ENCODE data around the gene DLG5.

The DLG5 gene

DNA sequence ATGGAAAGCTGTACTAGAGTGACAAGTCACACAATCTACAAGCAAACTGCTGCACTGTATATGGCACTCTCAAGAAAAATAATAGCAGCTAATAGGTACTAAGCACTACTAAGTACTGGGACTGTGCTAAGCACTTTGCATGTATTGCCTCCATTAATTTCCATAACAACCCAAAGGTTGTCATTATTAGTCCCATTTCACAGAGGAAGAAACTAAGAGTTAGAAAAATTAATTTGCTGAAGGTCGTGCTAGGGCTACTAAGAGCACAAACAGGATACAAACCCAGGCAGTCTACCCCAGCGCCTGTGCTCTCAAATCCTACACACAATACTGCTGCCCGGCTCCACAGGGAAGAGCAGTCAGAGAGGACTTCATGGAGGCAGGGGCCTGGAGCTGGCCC lies 51.7 kb downstream of the DLG5 start:
- Mint-ChIP-seq H3K27ac (no peak overlapping the region), H3K36me3 (no peaks in the 10 kb centered on the region), H3K4me3 (no peak overlapping the region), H3K4me1 (ENCODE audit: low read depth) (peaks cover 22% of the 10 kb centered on the region), H3K27me3 (no peaks in the 10 kb centered on the region), H3K9me3 (ENCODE audit: low read depth) (no peaks in the 10 kb centered on the region)

DNA sequence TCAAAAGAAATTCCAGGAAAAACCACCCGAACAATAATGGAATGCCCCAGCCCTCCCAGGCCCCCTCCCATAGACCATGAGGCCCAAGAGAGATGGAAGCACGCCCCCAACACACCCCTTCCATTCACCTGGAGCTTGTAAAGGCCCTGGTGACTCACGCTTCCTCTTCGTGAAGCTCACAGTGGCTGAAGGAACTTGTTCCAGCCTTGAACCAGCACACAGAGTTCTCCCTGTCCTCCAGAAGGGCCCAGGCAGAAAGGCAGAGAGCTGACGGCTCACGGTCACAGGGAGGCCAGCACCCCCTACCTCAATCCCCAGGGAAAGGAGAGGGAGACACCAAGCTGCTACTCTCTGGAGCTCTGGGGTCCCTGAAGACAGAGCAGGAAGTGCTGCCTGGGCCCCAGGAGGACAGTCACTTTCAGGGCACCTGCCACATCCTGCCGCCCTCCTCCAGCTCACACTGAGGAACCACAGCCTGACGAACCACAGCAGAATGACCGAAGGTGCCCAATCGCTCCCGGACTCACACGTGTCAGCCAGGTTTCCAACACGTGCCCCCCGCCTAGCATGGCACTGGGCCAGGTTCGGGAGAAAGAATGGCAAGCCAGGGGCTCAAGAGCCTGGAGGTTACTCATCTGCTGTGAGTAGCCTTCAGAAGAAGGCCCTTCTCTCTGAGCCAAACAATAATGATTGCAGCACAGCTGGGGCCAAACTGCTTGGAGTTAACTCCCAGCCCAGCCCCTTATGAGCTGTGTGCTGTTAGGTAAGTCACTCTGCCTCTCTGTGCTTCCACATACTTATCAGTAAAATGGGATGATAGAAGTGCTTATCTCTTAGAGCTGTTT lies 52.8 kb downstream of the DLG5 start:
- H3K27ac Mint-ChIP-seq, result peak overlapping the region; percentile 64
- peaks cover 22% of the 10 kb centered on the region for H3K4me1 Mint-ChIP-seq (ENCODE audit: low read depth)
- no peak overlapping the region for H3K4me3 Mint-ChIP-seq
- no peaks in the 10 kb centered on the region for H3K9me3 Mint-ChIP-seq (ENCODE audit: low read depth)
- no peaks in the 10 kb centered on the region for H3K27me3 Mint-ChIP-seq
- no peaks in the 10 kb centered on the region for H3K36me3 Mint-ChIP-seq

DNA sequence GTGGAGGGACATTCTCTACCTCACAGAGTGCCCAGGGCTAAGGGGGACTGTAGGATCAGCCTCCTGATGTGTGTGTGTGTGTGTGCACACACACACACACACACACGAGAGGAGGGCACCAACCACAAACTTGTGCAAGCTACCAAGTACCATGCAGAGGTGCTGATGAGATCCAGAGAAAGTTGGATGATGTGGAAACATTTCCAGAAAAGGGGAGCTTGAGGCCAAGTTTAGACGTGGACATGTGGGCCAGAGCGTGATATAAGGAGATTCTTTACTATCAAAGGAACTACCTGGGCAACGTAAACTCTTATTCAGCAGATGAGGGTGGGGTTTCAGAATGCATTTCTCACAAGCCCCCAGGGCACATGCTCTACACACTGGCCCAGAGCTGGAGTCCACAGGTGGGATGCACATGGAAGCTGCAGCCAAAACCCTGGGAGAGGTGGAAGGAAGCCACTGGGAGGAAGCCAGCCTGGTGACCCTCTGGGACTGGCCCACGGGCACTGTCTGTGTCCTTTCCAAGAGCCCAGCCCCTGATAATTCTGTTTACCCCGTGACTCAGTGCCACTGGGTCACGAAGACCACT lies 53.5 kb downstream of the DLG5 start:
- Mint-ChIP-seq H3K27me3 (no peaks in the 10 kb centered on the region), H3K9me3 (ENCODE audit: low read depth) (no peaks in the 10 kb centered on the region), H3K4me3 (no peak overlapping the region), H3K4me1 (ENCODE audit: low read depth) (peaks cover 19% of the 10 kb centered on the region), H3K27ac (peak overlapping the region; percentile 41), H3K36me3 (no peaks in the 10 kb centered on the region)

DNA sequence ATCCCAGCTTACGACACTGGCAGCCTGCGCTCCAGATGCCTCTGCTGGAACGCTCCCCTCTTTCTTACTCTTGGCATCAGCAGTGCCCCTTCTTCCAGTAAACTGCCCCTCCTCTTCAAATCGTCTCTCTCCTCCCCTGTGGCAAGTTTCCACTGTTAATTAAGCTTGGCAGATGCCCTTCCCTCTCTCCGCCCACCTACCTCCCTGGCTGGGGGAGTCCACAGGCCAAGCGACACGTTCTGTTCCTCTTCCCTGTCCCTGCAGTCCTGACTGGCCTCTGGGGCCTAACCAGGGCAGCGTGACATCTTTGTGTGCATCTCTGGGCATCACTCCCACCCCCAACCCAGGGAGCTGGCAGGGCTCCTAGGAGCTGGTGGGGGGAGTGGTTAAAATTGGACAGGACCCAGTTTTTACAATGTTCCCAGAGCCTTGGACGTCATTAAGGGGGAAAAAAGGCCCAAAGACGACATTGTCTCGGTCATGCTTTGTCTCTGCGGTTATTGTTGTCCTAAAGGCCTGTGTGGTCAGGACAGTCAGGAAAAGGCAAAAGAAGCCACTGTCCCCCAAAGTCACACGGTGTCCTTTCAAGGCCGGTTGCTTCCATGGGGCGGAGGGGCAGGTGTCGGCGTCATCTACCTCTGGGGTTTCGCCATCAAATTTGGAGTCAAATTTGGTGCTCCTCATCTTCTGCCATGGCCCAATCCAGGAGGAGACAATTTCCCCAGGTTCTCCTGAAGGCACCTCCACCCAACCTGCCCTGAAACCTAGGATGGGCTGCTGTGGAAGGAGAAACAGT lies 54.2 kb downstream of the DLG5 start:
- no peak overlapping the region for H3K4me3 Mint-ChIP-seq
- H3K9me3 Mint-ChIP-seq (ENCODE audit: low read depth), result no peaks in the 10 kb centered on the region
- H3K27me3 Mint-ChIP-seq, result no peaks in the 10 kb centered on the region
- H3K36me3 Mint-ChIP-seq, result no peaks in the 10 kb centered on the region
- no peak overlapping the region for H3K27ac Mint-ChIP-seq
- H3K4me1 Mint-ChIP-seq (ENCODE audit: low read depth), result peaks cover 14% of the 10 kb centered on the region

DNA sequence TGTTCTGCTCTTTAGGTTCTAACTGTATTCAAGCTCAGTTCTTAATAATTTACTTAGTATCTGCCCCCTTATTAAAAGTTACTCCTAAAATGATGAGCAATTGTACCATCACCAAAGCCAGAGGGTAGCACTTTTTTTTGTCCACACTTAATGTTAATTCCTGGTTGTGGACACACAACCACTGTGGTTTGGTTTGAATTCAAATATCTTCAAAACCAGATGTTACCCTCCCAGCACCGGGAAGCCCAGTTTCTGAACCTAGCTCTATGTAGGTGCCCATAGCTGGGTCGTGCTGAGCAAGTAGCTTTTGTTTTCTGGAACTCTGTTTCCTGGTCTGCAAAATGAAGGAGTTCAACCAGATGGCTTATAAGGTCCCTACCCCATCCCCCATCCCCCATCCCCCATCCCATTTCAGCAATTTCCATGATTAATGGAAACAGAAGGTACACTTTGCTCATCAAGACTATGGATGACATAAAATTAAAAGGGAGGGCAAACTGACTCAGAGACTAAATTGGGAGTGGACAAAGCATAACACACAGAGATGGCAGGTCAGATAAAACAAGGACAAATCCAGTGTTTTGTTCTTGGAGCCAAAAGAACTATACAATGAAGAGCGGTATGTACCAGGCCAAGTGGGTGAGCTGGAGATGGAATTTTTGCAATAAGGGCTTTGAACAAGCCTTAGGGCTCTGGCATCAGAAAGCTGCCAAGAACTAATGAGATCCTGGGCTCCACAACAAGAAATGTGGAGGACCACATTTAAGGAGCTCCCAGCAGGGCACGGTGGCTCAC lies 56.7 kb downstream of the DLG5 start:
- H3K4me3 Mint-ChIP-seq, result no peak overlapping the region
- H3K4me1 Mint-ChIP-seq (ENCODE audit: low read depth), result peaks cover 14% of the 10 kb centered on the region
- no peaks in the 10 kb centered on the region for H3K36me3 Mint-ChIP-seq
- H3K27me3 Mint-ChIP-seq, result no peaks in the 10 kb centered on the region
- H3K9me3 Mint-ChIP-seq (ENCODE audit: low read depth), result no peaks in the 10 kb centered on the region
- no peak overlapping the region for H3K27ac Mint-ChIP-seq

DNA sequence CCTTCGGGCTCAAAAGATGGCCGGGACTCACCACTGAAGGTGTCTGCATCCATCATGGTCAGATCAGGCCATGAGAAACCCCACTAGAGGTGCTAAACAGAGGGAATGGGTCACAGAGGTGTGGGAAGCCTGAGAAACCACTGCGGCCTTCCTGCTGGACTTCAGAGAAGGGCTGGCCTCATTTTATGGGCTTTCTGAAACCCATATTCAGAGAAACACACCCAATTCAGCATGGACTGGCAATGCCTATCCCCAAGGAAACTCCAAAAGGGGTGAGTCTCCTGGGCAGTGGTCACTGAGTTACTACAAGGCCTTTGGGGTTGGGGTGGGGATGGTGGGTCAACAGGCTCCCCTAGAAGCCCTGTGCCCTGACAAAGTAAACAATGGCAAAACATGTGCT lies 58.0 kb downstream of the DLG5 start:
- Mint-ChIP-seq H3K9me3 (ENCODE audit: low read depth) (no peaks in the 10 kb centered on the region), H3K4me1 (ENCODE audit: low read depth) (peaks cover 4% of the 10 kb centered on the region), H3K27me3 (no peaks in the 10 kb centered on the region), H3K4me3 (no peak overlapping the region), H3K36me3 (no peaks in the 10 kb centered on the region), H3K27ac (no peak overlapping the region)

DNA sequence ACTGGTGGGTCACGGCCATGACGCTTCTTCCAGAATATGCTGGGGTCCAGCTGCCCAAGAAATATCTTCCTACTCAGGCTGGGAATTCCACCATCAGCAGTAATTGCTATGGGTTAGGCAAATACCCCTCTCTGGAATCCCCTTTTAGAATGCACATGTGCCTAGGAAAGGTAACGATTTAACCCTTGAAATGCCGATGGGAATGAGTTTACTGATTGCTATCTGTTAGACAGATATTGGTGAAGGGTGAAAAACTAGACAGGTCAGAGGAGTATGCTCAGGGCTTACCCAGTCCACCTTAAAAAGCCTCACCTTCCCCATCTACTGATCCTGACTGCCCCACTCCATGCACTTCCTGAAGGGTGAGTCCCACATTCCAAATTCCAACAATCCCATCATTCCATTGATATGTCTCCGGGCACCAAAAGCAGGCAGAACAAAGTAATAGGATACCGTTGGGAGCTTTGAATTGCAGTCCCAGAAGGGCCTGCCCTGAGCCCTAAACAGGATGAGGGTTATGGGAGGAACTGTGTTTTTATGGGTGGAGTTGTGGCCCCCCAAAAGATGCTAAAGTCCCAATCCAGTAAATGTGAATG lies 59.3 kb downstream of the DLG5 start:
- no peaks in the 10 kb centered on the region for H3K36me3 Mint-ChIP-seq
- no peak overlapping the region for H3K27ac Mint-ChIP-seq
- H3K27me3 Mint-ChIP-seq, result no peaks in the 10 kb centered on the region
- H3K9me3 Mint-ChIP-seq (ENCODE audit: low read depth), result no peaks in the 10 kb centered on the region
- H3K4me1 Mint-ChIP-seq (ENCODE audit: low read depth), result no peaks in the 10 kb centered on the region
- H3K4me3 Mint-ChIP-seq, result no peak overlapping the region

DNA sequence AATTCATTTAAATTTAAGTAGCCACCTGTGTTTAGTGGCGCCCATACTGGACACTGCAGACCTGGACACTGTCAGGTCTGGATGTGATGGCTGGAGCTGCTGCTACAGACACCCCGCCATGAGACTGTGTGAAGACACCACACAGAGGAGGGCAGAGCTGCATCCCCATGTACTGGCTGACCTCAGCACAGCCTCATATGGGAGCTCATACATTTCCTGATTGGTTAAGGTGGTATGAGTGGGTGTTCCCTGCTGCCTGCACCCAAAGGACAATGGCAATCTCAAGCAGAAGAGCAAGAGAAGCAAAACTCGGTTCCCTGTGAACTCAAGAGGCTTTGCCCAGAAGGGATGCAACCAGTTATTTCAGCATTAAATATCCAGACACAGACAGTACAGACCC lies 60.0 kb downstream of the DLG5 start:
- Mint-ChIP-seq H3K9me3 (ENCODE audit: low read depth) (no peaks in the 10 kb centered on the region), H3K27ac (no peak overlapping the region), H3K4me1 (ENCODE audit: low read depth) (no peaks in the 10 kb centered on the region), H3K36me3 (no peaks in the 10 kb centered on the region), H3K4me3 (no peak overlapping the region), H3K27me3 (no peaks in the 10 kb centered on the region)

DNA sequence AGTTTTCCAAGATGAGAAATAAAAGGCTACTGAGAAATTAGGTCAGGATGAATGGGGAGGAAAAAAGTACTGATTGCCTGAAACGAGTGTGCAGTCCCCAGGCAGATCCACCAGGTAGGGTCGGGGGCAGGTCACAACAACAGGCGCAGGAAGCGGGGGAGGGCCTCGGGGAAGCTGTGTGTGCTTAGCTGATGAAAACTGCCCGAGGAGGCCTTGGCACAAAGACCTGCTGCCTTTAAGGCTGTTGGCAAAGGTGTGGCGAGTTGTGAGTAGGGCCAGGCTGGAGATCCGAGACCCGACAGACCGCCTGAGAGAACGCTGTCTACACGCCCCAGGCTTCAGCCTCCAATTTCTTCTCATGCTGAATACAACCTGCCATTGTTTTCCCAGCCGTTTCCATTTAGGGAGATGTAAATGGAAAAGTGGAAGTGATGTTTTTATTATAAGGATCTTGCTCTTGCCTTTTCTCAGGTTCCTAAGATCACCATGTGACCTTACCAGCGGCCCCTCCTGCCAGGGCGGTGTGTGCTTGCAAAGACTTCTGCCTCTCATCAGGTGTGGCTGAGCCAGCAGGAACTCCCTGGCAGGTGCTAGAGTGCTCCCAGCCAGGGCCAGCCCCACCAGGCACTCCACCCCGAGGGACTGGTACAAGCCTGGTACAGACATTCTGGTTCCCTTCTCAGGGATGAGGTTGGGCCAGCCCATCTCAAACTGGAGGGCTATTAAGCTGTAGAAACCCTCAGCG lies 60.8 kb downstream of the DLG5 start:
- no peaks in the 10 kb centered on the region for H3K27me3 Mint-ChIP-seq
- H3K36me3 Mint-ChIP-seq, result no peaks in the 10 kb centered on the region
- no peaks in the 10 kb centered on the region for H3K4me1 Mint-ChIP-seq (ENCODE audit: low read depth)
- no peak overlapping the region for H3K4me3 Mint-ChIP-seq
- no peaks in the 10 kb centered on the region for H3K9me3 Mint-ChIP-seq (ENCODE audit: low read depth)
- no peak overlapping the region for H3K27ac Mint-ChIP-seq

DNA sequence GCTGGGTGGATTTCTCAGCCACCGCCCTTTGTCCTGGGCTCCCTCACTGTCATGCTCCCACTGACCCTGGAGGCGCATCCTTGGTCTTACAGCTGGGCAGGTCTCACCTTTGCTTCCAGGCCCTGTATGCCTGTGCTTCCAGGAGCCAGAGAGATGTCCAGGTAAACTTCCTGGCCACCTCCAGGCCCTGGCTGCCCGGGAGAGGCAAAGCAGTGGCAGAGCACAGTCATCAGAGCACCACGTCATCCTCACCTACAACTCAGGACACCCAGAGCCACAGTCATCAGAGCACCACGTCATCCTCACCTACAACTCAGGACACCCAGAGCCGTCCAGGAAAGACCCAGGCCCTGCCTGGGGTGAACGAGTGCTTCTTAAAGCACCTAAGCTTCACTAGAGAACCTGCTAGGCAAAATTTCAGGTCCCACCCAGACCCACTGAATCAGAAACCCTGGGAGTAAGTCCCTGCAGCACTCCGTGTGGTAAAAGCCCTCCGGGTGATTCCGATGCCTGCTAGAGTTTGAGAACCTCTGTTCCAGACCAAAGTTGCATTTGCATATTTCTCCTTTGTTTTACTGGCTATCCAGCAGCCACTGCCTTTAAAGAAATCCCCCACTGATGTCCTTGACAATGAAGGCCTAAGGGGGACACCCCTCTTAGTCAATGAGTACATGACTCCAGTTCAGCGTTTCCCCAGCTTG lies 62.3 kb downstream of the DLG5 start:
- Mint-ChIP-seq H3K9me3 (ENCODE audit: low read depth) (no peaks in the 10 kb centered on the region), H3K27me3 (no peaks in the 10 kb centered on the region), H3K4me3 (no peak overlapping the region), H3K36me3 (no peaks in the 10 kb centered on the region), H3K4me1 (ENCODE audit: low read depth) (no peaks in the 10 kb centered on the region), H3K27ac (no peak overlapping the region)

DNA sequence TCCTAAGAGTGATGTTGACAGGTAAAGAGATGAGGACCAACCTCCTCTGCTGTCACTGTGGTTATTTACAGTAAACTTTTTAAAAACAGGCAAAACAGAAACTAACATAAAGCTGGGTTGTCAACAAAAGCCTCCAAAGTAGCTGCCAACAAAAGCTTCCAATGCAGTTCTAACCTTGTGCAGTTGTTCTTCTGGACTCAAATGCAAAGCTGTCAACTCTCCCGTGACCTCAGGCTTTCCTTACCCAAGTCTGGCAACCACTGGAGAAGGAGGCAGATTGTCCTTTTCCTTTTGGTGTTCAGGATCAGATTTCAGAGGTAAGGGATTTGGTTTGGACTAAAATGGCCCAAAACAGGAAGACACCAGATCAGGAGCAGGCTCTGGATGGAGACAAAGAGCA lies 63.1 kb downstream of the DLG5 start:
- H3K4me3 Mint-ChIP-seq, result no peak overlapping the region
- H3K4me1 Mint-ChIP-seq (ENCODE audit: low read depth), result no peaks in the 10 kb centered on the region
- no peak overlapping the region for H3K27ac Mint-ChIP-seq
- H3K36me3 Mint-ChIP-seq, result no peaks in the 10 kb centered on the region
- no peaks in the 10 kb centered on the region for H3K9me3 Mint-ChIP-seq (ENCODE audit: low read depth)
- no peaks in the 10 kb centered on the region for H3K27me3 Mint-ChIP-seq

DNA sequence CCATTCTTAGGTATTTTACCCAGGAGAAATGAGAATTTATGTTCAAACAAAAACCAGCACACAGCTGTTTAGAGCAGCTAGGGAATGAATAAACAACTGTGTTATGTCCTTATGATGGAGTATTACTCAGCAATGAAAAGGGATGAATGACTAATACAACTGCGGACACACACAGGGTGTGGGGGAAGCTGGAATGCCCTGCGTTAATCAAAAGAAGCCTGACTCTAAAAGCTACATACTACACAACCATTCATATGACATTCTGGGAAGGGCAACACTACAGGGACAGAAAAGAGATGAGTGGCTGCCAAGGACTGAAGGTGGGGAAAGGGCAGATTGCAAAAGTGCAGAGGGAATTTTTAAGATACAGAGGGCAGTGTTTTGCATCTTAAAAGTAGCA lies 64.0 kb downstream of the DLG5 start:
- Mint-ChIP-seq H3K9me3 (ENCODE audit: low read depth) (no peaks in the 10 kb centered on the region), H3K27ac (no peak overlapping the region), H3K4me3 (no peak overlapping the region), H3K36me3 (no peaks in the 10 kb centered on the region), H3K4me1 (ENCODE audit: low read depth) (no peaks in the 10 kb centered on the region), H3K27me3 (no peaks in the 10 kb centered on the region)

DNA sequence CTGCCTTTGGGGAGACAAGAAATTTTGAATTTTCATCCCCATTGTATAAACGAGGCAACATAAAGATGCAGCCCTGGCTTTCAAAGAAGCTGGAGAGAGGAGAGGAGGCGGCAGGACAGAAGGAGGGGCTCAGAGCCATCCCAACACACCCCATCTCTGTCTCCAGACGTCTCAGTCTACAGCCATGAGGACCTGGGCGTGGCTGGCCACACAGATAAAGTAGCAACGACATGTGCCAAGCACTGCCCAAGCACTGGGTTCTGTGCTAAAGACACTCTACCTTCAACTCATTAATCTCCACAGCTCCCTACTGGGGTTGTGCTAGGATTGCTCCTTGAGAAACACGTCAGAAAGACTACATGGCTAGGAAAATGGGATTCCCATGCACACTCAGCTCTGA lies 65.2 kb downstream of the DLG5 start:
- no peak overlapping the region for H3K4me3 Mint-ChIP-seq
- no peaks in the 10 kb centered on the region for H3K27me3 Mint-ChIP-seq
- H3K36me3 Mint-ChIP-seq, result no peaks in the 10 kb centered on the region
- no peak overlapping the region for H3K27ac Mint-ChIP-seq
- no peaks in the 10 kb centered on the region for H3K9me3 Mint-ChIP-seq (ENCODE audit: low read depth)
- H3K4me1 Mint-ChIP-seq (ENCODE audit: low read depth), result no peaks in the 10 kb centered on the region

Data from activated naive CD8-positive, alpha-beta T cell (primary cell).